ENCODE data around the gene CYS1.

The CYS1 gene

GRCh38 chr2:10028988-10029874 is 51.0 kb downstream of the CYS1 start:
- peaks cover 10% of the 10 kb centered on the region for H3K4me1 ChIP-seq
- no peak overlapping the region for H3K9ac ChIP-seq
- H3K27ac ChIP-seq: peak overlapping the region; percentile 33
- H3K36me3 ChIP-seq (ENCODE audit: control insufficient read depth, insufficient read depth, low read length): no peaks in the 10 kb centered on the region
- no peaks in the 10 kb centered on the region for H3K79me2 ChIP-seq
- H3K27me3 ChIP-seq (ENCODE audit: control insufficient read depth, insufficient read depth, low read length): no peaks in the 10 kb centered on the region
- TF ChIP-seq CTCF (IDR thresholded peaks at IDR 0.05): no peak
- H2AFZ ChIP-seq: peak overlapping the region; percentile 40
- no peak overlapping the region for H3K4me2 ChIP-seq (ENCODE audit: low read length)
- no peak overlapping the region for H3K4me3 ChIP-seq (ENCODE audit: low read depth, low read length)
- no peaks in the 10 kb centered on the region for H3K9me3 ChIP-seq (ENCODE audit: control insufficient read depth, low read length)

DNA sequence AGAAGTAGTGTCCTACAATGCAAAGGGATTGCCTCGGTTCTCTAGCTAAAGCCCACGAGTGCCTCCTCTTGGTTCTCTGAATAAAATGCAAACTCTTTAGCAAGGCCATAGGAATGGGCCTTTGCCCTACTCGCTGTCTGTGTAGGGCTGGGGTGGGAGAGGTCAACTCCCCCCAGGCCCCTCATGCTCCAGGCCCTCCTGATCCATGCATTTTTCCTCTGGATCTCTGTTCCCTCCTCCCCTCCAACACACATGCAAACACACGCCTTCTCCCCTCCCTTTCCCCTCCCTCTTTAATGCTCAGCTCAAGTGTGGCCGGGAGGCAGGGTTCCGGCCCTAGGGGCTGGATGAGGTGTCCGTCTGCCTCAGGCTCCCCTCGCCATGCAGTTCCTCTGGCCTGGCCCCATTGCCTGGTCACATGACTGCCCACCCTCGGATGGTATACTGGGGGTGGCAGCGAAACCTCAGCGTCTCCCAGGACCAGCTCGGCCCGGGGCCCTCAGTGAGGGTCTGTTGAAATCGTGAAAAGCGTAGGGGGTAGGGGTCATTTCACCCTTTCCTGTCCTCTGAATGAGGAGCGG is 51.7 kb downstream of the CYS1 start:
- Histone ChIP-seq H2AFZ (no peak overlapping the region), H3K4me1 (peaks cover 14% of the 10 kb centered on the region), H3K79me2 (no peaks in the 10 kb centered on the region), H3K4me3 (ENCODE audit: low read depth, low read length) (no peak overlapping the region), H3K4me2 (ENCODE audit: low read length) (no peak overlapping the region), H3K36me3 (ENCODE audit: control insufficient read depth, insufficient read depth, low read length) (no peaks in the 10 kb centered on the region), H3K27me3 (ENCODE audit: control insufficient read depth, insufficient read depth, low read length) (no peaks in the 10 kb centered on the region), H3K9me3 (ENCODE audit: control insufficient read depth, low read length) (no peaks in the 10 kb centered on the region), H3K27ac (no peak overlapping the region), H3K9ac (no peak overlapping the region)
- TF ChIP-seq CTCF (IDR thresholded peaks at IDR 0.05): no peak

DNA sequence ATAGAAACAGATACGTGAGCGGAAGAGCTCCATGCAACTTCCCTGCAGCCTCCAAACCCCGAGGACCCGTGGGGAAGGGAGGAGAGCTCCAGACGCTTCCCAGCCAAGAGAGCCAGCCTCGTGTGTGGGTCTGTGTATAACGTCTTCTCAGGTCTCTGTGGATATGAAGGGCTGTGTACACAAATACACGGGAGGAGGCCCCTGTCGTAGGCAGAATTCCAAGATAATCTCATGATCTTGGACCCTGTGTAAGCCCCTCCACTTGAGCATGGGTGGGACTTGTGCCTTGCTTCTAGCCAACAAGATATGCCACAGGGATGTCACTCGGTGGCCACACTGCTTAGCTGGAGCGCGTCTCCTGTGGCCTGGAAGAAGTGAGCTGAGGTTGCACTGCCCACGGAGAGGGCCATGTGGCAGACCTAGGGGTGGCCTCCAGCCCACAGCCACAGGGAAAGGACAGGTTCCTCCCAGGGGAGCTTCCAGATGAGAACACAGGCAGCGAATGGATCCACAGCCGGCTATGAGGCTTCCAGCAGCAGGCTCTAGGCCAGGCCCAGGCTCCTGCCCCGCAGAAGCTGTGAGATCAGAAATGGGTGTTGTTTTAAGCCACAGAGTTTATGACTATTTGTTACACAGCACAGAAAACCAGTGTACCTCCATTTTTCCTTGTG is 52.4 kb downstream of the CYS1 start:
- H3K27me3 ChIP-seq (ENCODE audit: control insufficient read depth, insufficient read depth, low read length): no peaks in the 10 kb centered on the region
- H3K9me3 ChIP-seq (ENCODE audit: control insufficient read depth, low read length): no peaks in the 10 kb centered on the region
- no peak for TF ChIP-seq CTCF (IDR thresholded peaks at IDR 0.05)
- no peak overlapping the region for H2AFZ ChIP-seq
- H3K4me2 ChIP-seq (ENCODE audit: low read length): no peak overlapping the region
- H3K79me2 ChIP-seq: no peaks in the 10 kb centered on the region
- no peak overlapping the region for H3K4me3 ChIP-seq (ENCODE audit: low read depth, low read length)
- H3K27ac ChIP-seq: no peak overlapping the region
- H3K36me3 ChIP-seq (ENCODE audit: control insufficient read depth, insufficient read depth, low read length): no peaks in the 10 kb centered on the region
- H3K9ac ChIP-seq: no peak overlapping the region
- peaks cover 18% of the 10 kb centered on the region for H3K4me1 ChIP-seq

GRCh38 chr2:10026940-10027569 is 53.2 kb downstream of the CYS1 start:
- Histone ChIP-seq H3K4me3 (ENCODE audit: low read depth, low read length) (no peak overlapping the region), H3K9me3 (ENCODE audit: control insufficient read depth, low read length) (no peaks in the 10 kb centered on the region), H3K27me3 (ENCODE audit: control insufficient read depth, insufficient read depth, low read length) (no peaks in the 10 kb centered on the region), H3K27ac (no peak overlapping the region), H3K36me3 (ENCODE audit: control insufficient read depth, insufficient read depth, low read length) (no peaks in the 10 kb centered on the region), H3K79me2 (no peaks in the 10 kb centered on the region), H2AFZ (no peak overlapping the region), H3K4me2 (ENCODE audit: low read length) (no peak overlapping the region), H3K4me1 (peaks cover 25% of the 10 kb centered on the region), H3K9ac (no peak overlapping the region)
- no peak for TF ChIP-seq CTCF (IDR thresholded peaks at IDR 0.05)

Measured in parathyroid adenoma (tissue), 2 donors.